Caco-2 (cell line): ENCODE data around the gene ZMYND8. TPM values are rescaled to one million over a fixed set of nuclear protein-coding genes. Genes with fewer than 3 reads are reported as not detected.

Experiments
- BruUV-seq: library from RNA; stranded (reverse); fragments of 400-500 nt; replicated peaks from 2 replicates; lab custom pipeline; 2021; lab: Mats Ljungman, UMichigan
- CTCF ChIA-PET: fragments of 300-600 bp; sonication (Branson Sonifier 250); formaldehyde crosslinking; loops from one replicate; lab custom pipeline; 2022; ENCODE audit warnings: antibody characterized with exemption; lab: Charles Lee
- POLR2A ChIA-PET: fragments of 300-600 bp; sonication (Branson Sonifier 250); formaldehyde crosslinking; loops from one replicate; lab custom pipeline; 2022; ENCODE audit warnings: antibody characterized with exemption; lab: Charles Lee
- DNase-seq, 2 experiments: peaks; one replicate each; pipeline versions ENCODE4 v3.0.0 to v3.0.0-alpha.2; 2020 to 2022
- H3K27me3 ChIP-seq: replicated peaks from 2 replicates; pipeline ENCODE4 v1.6.0; 2011; ENCODE audit warnings: low read length; ENCODE audit not compliant: control insufficient read depth, insufficient read depth
- H3K36me3 ChIP-seq: 2 replicates; pipeline ENCODE4 v1.5.1; 2011; ENCODE audit warnings: low read length; ENCODE audit not compliant: control insufficient read depth, insufficient read depth
- H3K4me1 ChIP-seq: fragments of 250-450 bp; sonication (Bioruptor Pico); 2 replicates; pipeline ENCODE4 v1.5.1; 2020; ENCODE audit warnings: mild to moderate bottlenecking
- H3K4me3 ChIP-seq: 2 replicates; pipeline ENCODE4 v1.5.1; 2011; ENCODE audit warnings: low read depth, mild to moderate bottlenecking, control low read depth, low read length
- H3K9me3 ChIP-seq: fragments of 250-450 bp; sonication (Bioruptor Pico); 2 replicates; pipeline ENCODE4 v1.5.1; 2020; ENCODE audit warnings: mild to moderate bottlenecking, moderate library complexity
- H3K27ac Mint-ChIP-seq: one replicate; pipeline ENCODE4 v1.8.0; 2022; ENCODE audit warnings: mixed read lengths; ENCODE audit not compliant: unreplicated experiment
- H3K27me3 Mint-ChIP-seq: one replicate; pipeline ENCODE4 v1.8.0; 2022; ENCODE audit warnings: mixed read lengths; ENCODE audit not compliant: insufficient read depth, unreplicated experiment
- H3K36me3 Mint-ChIP-seq: one replicate; pipeline ENCODE4 v1.8.0; 2022; ENCODE audit warnings: mild to moderate bottlenecking, mixed read lengths; ENCODE audit not compliant: insufficient read depth, unreplicated experiment
- H3K4me1 Mint-ChIP-seq: one replicate; pipeline ENCODE4 v1.8.0; 2022; ENCODE audit warnings: low read depth, mixed read lengths; ENCODE audit not compliant: unreplicated experiment
- H3K4me3 Mint-ChIP-seq: one replicate; pipeline ENCODE4 v1.8.0; 2022; ENCODE audit warnings: mild to moderate bottlenecking, moderate library complexity, mixed read lengths; ENCODE audit not compliant: unreplicated experiment
- H3K9me3 Mint-ChIP-seq: one replicate; pipeline ENCODE4 v1.8.0; 2022; ENCODE audit warnings: mixed read lengths; ENCODE audit not compliant: unreplicated experiment
- CTCF ChIP-seq, 2 experiments: fragments of 200-600 bp in 1 of 2; IDR thresholded peaks; 1 replicate in 1 of 2; 2 replicates in 1 of 2; pipeline versions ENCODE4 v1.5.1 to v1.8.0; 2011 to 2022; ENCODE audit warnings: antibody characterized with exemption in 1 of 2, control low read depth in 1 of 2, inconsistent platforms in 1 of 2, low read depth in 1 of 2, low read length in 1 of 2, mild to moderate bottlenecking in 1 of 2, moderate library complexity in 1 of 2; ENCODE audit not compliant: insufficient read depth in 1 of 2, severe bottlenecking in 1 of 2, unreplicated experiment in 1 of 2
- intact Hi-C: fragments of 100-400 bp; cut with micrococcal nuclease; formaldehyde crosslinking; loops from one replicate; pipeline ENCODE4 v1.10.0; 2022; ENCODE audit not compliant: unreplicated experiment
- total RNA-seq: library from RNA; stranded (reverse); gene quantifications from 2 replicates; pipeline ENCODE4 v1.2.3, GENCODE V29; 2022

ZMYND8 gene
- total RNA-seq, 1 experiment from 2014 or later: 194 TPM

GRCh38 chr20:47195573-47195972 is 160.9 kb downstream of the ZMYND8 start:
- Histone ChIP-seq H3K27me3 (no peaks in the 10 kb centered on the region), H3K4me3 (no peak overlapping the region), H3K9me3 (no peaks in the 10 kb centered on the region), H3K4me1 (peaks cover 18% of the 10 kb centered on the region), H3K36me3 (no peaks in the 10 kb centered on the region)
- H3K4me1 Mint-ChIP-seq: peaks cover 24% of the 10 kb centered on the region
- H3K9me3 Mint-ChIP-seq: no peaks in the 10 kb centered on the region
- H3K27ac Mint-ChIP-seq: peak overlapping the region; percentile 0
- no peak for DNase-seq
- H3K4me3 Mint-ChIP-seq: no peak overlapping the region
- TF ChIP-seq CTCF (IDR thresholded peaks at IDR 0.05; ENCODE audit: insufficient read depth in 1 of 2, low read depth in 1 of 2, low read length in 1 of 2, severe bottlenecking in 1 of 2, unreplicated experiment in 1 of 2): no peak
- intact Hi-C loops: loop anchor here (5.0 kb wide), 3 partner anchors 307 to 467 kb away; partner anchors contain the start of gene NCOA3
- peaks cover 11% of the 10 kb centered on the region for H3K36me3 Mint-ChIP-seq
- ChIA-PET CTCF (no interaction called here), POLR2A (interaction anchor here (0.5 kb wide), 1 partner anchor 455 kb away, joined by 7 read pairs; no protein-coding TSS in a partner anchor)
- BruUV-seq: no TSS peak
- H3K27me3 Mint-ChIP-seq: no peaks in the 10 kb centered on the region

- TF ChIP-seq CTCF (IDR thresholded peaks at IDR 0.05; ENCODE audit: insufficient read depth in 1 of 2, low read depth in 1 of 2, low read length in 1 of 2, severe bottlenecking in 1 of 2, unreplicated experiment in 1 of 2): no peak
- no peaks in the 10 kb centered on the region for H3K36me3 ChIP-seq
- CTCF ChIA-PET: interaction anchor here (0.6 to 0.9 kb wide), 2 partner anchors 11 to 192 kb away, joined by 3 to 4 read pairs; no protein-coding TSS in a partner anchor
- no peaks in the 10 kb centered on the region for H3K9me3 ChIP-seq
- H3K4me3 ChIP-seq: no peak overlapping the region
- no peaks in the 10 kb centered on the region for H3K27me3 ChIP-seq
- intact Hi-C loops: no loop called here
- DNase-seq: no peak
- peaks cover 3% of the 10 kb centered on the region; the same call in 1 of the 2 replicates for H3K4me1 ChIP-seq
- no TSS peak for BruUV-seq
- H3K9me3 Mint-ChIP-seq: no peaks in the 10 kb centered on the region
- no peaks in the 10 kb centered on the region for H3K36me3 Mint-ChIP-seq
- no peaks in the 10 kb centered on the region for H3K27me3 Mint-ChIP-seq
- POLR2A ChIA-PET: no interaction called here
- H3K4me3 Mint-ChIP-seq: no peak overlapping the region
- H3K4me1 Mint-ChIP-seq: peaks cover 13% of the 10 kb centered on the region
- H3K27ac Mint-ChIP-seq: no peak overlapping the region
These were observed 164.5 kb downstream of the ZMYND8 start for GRCh38 chr20:47191956-47192355.

GRCh38 chr20:47191074-47191673 is 165.3 kb downstream of the ZMYND8 start:
- ChIA-PET CTCF (no interaction called here), POLR2A (no interaction called here)
- no peak for DNase-seq
- H3K36me3 ChIP-seq: no peaks in the 10 kb centered on the region
- intact Hi-C loops: no loop called here
- BruUV-seq: no TSS peak
- no peaks in the 10 kb centered on the region for H3K4me1 ChIP-seq
- Mint-ChIP-seq H3K27me3 (no peaks in the 10 kb centered on the region), H3K27ac (no peak overlapping the region), H3K36me3 (no peaks in the 10 kb centered on the region), H3K9me3 (no peaks in the 10 kb centered on the region), H3K4me1 (peaks cover 7% of the 10 kb centered on the region), H3K4me3 (no peak overlapping the region)
- H3K9me3 ChIP-seq: no peaks in the 10 kb centered on the region
- H3K27me3 ChIP-seq: no peaks in the 10 kb centered on the region
- no peak overlapping the region for H3K4me3 ChIP-seq
- TF ChIP-seq CTCF (IDR thresholded peaks at IDR 0.05; ENCODE audit: insufficient read depth in 1 of 2, low read depth in 1 of 2, low read length in 1 of 2, severe bottlenecking in 1 of 2, unreplicated experiment in 1 of 2): no peak
